Epidermal melanocyte (primary cell): ENCODE data around the gene SCAND1.
"Not testable (repeated sequence)": the region's sequence is repeated elsewhere in the genome, so short reads cannot be mapped to it uniquely, and the experiment has no call there.

ENCODE experiments used
- DNase-seq: peaks from one replicate; pipeline ENCODE4 v3.0.0; 2011; ENCODE audit warnings: low spot score; ENCODE audit not compliant: insufficient read length

SCAND1 gene

DNA sequence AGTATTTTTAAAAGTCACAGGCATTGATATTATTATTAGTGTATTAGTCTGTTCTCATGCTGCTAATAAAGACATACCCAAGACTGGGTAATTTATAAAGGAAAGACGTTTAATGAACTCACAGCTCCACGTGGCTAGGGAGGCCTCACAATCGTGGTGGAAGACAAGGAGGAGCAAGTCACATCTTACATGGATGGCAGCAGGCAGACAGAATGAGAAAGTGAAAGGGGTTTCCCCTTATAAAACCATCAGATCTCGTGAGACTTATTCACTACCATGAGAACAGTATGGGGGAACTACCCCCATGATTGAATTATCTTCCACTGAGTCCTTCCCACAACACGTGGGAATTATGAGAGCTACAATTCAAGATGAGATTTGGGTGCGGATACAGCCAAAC, 5.0 kb upstream of the SCAND1 start:
- not testable (repeated sequence) for DNase-seq

GRCh38 chr20:35956616-35957015, 2.3 kb upstream of the SCAND1 start:
- DNase-seq = no peak

- DNase-seq = peak; percentile 52
Measured at GRCh38 chr20:35954907-35955251, 577 bp upstream of the SCAND1 start.

- DNase-seq = no peak
Measured at GRCh38 chr20:35953387-35954199, 709 bp downstream of the SCAND1 start.

DNA sequence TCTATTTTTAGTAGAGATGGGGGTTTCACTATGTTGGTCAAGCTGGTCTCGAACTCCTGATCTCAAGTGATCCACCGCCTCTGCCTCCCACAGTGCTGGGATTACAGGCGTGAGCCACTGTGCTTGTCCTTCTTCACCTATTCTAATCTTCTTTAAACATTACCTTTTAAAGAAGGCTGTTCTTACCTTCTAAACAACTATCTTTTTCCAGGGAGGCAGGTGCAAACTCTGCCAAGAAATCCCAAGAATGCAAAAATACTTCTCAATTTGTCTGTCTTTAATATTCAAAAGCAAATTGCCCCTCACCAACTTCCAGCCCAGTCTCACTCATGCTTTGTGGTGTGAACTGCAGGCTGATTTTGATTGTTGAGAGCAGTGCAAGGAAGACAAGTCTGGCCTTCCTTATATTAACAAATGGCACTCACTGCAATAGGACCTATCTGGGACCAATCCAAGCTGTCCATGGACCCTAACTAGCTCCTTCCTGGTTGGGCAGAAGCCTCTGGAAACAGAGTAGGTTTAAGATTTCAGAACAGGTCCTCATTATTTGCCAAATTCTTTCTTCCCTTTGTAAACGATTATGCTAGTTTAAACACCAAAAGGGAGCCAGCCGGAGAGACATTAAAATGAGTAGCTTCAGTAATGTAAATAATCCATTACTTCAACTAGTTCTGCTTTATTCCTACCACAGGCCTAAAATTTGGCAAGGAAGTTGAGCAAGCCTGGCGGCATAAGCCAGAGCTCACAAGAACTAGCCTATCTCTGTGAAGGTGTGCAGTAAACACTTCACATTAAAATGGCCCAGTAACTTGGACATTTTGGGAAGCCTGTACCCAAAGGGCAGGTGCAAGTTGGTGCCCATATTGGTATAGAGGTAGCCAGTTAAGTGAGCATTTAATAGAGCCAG, 1.6 kb downstream of the SCAND1 start:
- no peak for DNase-seq

GRCh38 chr20:35952080-35952479, 2.2 kb downstream of the SCAND1 start:
- DNase-seq = not testable (repeated sequence)

GRCh38 chr20:35950093-35950492, 4.2 kb downstream of the SCAND1 start:
- no peak for DNase-seq

DNA sequence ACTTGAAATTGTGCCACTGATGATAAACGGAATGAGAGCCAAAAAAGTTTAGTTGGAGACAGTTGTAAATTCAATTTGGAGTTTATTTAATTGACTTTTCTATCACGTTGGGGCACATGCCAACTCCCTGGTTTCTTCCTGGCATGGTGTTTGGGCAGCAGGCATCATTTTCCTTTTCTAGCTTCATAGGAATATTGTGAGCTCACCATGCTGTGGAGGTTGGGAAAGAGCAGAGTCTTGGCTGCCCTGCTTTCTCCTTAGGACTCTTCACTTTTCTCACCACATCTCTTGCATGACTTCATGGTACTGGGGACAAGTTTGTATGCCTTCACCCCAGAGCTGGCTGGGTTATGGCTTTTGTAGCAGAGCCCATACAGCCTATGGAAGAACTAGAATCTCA, 6.4 kb downstream of the SCAND1 start:
- no peak for DNase-seq

DNA sequence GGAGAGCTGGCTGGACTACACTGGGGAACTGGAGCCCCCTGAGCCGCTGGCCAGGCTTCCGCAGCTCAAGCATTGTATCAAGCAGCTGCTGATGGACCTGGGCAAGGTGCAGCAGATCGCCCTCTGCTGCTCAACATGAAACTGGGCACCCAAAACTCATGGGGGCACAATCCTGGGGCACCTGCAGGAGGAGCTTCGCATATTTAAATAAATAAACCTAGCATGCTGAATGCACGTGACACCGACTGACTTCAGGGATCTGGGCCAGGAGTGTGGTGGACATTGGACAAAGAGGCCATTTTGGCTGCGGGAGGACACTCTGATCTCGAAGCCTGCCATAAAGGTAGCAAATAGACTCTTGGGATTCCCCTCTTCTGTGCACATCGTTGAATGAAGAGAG, 6.8 kb downstream of the SCAND1 start:
- DNase-seq = no peak

DNA sequence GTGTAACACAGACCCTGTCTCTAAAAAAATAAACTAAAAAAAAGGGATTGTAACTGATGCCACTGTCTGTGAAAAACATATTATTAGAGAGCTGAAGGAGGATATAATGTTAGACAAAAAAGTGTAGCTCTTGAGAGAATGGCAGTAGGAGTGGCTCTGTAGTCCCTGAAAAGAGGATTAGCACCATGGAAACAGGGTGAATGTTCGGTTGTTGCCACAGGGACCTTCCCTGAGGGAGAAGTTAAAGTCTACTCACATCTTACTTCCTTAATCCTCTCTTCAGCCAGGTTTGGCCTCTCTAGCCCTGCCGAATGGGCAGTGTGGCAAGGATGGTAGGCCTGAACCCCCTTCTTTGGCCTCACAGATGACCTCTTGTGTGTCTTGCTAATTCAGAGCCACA, 12.1 kb downstream of the SCAND1 start:
- DNase-seq = no peak

DNA sequence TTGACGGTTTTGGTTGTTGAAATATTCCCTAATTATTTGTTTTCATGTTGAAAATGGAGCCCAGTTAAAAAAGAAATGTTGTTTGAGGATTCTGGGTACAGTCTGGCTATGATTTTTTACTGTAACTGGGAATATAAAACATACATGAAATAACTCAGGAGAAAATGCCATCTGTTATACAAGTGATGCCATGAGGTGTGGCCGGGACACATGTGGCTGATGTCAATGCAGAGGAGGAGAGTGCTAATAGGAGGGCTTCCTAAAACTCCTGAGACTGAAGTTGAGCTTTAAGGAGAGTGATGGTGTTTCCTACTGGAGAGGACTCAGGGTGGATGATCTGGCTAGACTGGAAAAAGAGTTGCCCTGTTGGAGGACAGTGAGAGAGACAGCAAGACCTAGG, 12.7 kb downstream of the SCAND1 start:
- no peak for DNase-seq

DNA sequence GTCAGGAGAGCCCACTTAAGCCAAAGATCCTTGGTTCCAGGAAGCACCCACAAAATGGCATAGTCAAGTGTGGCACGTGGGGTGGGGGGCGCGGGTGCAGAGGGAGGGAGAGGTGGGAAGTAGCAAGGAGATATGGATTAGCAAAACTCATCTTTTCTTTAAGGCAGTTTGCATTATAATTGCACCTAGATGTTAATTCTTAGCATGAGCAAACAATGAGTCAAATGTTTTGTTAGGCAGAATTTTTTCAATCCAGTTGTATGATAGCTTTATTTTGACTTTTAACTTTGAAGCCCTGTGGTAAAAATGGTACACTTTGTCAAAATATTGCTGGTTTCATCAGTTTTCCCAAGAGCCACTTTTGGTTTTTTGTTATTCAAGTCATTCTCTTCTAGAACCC, 15.0 kb downstream of the SCAND1 start:
- no peak for DNase-seq

DNA sequence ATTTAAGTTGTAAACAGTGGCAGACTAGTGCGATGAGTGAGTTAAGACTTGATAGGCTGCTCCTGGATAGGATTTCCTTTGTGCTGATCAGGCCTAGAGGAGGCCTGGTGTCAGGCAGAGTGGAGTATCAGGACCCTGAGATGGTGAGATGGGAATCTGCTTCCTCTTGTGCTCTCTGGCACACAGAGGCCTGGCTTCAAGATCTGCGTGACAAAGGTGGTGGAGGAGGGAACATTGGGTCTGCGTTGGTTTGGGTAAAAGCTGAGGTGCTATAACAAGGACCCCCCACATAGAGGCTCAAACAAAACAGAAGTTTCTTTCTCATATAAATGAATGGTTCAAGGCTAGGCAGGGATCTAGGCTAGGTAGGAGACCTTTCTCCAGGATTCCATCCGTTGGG, 20.3 kb downstream of the SCAND1 start:
- DNase-seq = no peak

DNA sequence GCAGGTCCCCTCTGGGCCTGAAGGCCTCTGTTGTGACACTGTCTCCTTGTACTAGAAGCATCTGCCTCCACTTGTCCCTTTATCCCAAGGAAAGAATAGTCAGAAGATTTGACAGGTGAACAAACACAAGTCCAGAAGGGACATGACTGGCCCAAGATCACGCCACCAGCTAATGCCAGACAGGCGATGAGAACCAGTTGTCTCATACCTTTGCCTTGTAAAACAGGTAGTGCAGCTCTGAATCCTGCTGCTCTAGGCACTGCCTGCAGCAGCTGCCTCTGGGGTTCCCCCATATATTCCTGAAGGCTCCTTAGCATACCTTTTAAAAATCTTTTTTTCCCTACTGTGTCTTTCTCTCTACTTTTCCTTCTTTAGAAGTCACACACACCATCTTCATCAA, 25.0 kb downstream of the SCAND1 start:
- no peak for DNase-seq

- DNase-seq = no peak
Measured at GRCh38 chr20:35920523-35920922, 33.8 kb downstream of the SCAND1 start.

DNA sequence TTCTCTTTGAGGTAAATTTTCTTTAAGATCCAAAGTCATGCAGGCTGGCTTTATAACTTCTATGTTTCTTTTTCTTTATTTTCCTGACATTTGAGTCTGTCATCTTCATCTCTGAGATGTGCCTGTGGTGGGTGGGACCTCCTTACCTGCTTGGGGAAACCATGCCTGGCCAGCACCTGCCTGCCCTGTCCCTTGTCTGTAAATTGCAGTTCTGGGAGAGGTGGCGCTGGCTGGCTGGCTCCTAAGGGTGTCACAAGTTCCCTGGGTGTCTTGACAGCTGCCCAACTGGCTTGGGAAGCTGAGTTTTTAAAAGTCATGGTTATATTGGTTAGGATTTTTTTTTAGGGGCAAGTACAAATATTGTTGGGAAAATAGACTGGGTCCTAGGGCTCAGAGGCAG, 36.3 kb downstream of the SCAND1 start:
- DNase-seq = no peak

- DNase-seq = no peak
Measured at GRCh38 chr20:35917077-35917476, 37.2 kb downstream of the SCAND1 start.

DNA sequence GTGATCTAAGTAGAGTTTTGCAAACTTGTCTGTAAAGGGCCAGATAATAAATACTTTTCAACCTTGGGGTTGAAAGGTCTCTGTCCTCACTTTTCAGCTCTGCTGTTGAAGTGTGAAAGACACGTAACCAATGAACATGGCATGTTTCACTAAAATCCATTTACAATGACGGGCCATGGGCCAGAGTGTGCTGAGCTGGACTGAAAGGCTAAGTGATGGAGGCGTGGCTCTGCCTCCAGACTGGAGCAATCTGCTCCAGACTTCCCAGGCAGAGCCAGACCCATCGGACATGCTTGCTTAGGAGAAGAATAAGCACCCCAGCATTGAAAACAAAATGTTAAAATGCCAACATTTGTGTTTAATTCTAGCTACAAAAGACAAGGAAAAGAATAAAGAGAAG, 41.4 kb downstream of the SCAND1 start:
- DNase-seq = no peak

GRCh38 chr20:35910254-35910653, 44.0 kb downstream of the SCAND1 start:
- no peak for DNase-seq

- no peak for DNase-seq
Measured at GRCh38 chr20:35909796-35910195, 44.5 kb downstream of the SCAND1 start.

- no peak for DNase-seq
Measured at GRCh38 chr20:35909176-35909575, 45.1 kb downstream of the SCAND1 start.

DNA sequence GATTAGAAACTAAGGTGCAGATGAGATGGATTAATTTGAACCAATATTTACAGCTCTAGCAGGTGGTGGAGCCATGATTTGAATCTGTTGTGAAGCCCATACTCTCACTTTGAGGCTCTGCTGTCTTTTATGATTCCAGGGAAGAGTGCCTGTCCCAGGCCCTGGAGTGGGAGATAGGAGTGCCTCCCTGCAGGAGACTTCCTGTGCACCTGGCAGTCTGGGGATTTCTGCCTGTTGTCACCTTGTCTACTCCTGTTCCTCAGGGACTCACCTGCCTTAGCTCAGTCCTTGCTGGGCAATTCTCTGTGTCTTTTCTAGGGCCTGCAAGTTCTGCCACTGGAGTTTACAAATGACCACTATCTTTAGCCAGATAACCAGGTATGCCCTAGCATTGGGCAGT, 46.3 kb downstream of the SCAND1 start:
- no peak for DNase-seq
